Measurements from ENCODE around the gene BOD1.

BOD1 gene

DNA sequence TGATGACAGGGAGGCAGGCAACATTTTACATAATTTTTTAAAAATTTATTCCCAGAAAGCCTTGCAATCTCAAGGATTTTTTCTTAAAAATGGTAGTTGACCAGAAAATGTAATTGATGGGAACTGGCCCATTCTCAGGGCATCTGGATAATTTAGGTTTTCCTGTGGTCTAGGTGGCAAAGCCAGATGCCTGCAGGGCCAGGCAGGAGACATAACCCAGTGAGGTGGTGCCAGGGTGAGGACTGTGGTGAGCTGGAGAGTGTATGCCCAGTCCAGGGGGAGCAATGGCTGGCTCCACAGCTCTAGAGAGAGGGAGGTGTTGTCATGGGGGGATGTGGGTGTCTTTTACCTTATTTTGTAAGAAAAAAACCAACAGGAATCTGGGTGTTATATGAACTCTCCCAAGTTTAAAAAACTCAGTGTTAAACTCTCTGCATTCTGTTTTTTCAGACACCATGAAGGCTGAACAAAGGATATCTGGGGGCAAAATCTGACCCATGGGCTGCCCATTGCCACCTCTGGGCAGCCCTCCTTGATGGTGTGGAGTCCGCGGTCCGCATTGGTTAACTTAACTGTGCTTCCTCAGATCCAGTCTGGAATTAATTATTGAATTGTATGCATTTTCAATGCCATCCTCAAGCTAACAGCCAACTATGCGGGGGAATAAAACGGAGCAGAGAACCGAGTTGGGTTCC lies 43.9 kb downstream of the BOD1 start:
- Histone ChIP-seq H3K27me3 (ENCODE audit: insufficient read depth, poor library complexity, severe bottlenecking) (peaks cover 10% of the 10 kb centered on the region), H3K4me3 (replicated peaks; ENCODE audit: insufficient read depth, low read length) (no peak overlapping the region), H3K27ac (replicated peaks) (no peak overlapping the region)
- DNase-seq (ENCODE audit: low read depth in 1 of 2, low spot score in 1 of 2): no peak
- TF ChIP-seq SPI1 (IDR thresholded peaks at IDR 0.05; ENCODE audit: borderline replicate concordance, low read depth) (no peak), POLR2AphosphoS5 (IDR thresholded peaks at IDR 0.05; ENCODE audit: low read depth) (no peak), GABPA (IDR thresholded peaks at IDR 0.05; ENCODE audit: low read depth) (no peak)
- TF ChIP-seq, protein P1, sequence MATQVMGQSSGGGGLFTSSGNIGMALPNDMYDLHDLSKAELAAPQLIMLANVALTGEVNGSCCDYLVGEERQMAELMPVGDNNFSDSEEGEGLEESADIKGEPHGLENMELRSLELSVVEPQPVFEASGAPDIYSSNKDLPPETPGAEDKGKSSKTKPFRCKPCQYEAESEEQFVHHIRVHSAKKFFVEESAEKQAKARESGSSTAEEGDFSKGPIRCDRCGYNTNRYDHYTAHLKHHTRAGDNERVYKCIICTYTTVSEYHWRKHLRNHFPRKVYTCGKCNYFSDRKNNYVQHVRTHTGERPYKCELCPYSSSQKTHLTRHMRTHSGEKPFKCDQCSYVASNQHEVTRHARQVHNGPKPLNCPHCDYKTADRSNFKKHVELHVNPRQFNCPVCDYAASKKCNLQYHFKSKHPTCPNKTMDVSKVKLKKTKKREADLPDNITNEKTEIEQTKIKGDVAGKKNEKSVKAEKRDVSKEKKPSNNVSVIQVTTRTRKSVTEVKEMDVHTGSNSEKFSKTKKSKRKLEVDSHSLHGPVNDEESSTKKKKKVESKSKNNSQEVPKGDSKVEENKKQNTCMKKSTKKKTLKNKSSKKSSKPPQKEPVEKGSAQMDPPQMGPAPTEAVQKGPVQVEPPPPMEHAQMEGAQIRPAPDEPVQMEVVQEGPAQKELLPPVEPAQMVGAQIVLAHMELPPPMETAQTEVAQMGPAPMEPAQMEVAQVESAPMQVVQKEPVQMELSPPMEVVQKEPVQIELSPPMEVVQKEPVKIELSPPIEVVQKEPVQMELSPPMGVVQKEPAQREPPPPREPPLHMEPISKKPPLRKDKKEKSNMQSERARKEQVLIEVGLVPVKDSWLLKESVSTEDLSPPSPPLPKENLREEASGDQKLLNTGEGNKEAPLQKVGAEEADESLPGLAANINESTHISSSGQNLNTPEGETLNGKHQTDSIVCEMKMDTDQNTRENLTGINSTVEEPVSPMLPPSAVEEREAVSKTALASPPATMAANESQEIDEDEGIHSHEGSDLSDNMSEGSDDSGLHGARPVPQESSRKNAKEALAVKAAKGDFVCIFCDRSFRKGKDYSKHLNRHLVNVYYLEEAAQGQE (IDR thresholded peaks at IDR 0.05; ENCODE audit: insufficient replicate concordance, low read depth): no peak
- TF ChIP-seq, protein P2, sequence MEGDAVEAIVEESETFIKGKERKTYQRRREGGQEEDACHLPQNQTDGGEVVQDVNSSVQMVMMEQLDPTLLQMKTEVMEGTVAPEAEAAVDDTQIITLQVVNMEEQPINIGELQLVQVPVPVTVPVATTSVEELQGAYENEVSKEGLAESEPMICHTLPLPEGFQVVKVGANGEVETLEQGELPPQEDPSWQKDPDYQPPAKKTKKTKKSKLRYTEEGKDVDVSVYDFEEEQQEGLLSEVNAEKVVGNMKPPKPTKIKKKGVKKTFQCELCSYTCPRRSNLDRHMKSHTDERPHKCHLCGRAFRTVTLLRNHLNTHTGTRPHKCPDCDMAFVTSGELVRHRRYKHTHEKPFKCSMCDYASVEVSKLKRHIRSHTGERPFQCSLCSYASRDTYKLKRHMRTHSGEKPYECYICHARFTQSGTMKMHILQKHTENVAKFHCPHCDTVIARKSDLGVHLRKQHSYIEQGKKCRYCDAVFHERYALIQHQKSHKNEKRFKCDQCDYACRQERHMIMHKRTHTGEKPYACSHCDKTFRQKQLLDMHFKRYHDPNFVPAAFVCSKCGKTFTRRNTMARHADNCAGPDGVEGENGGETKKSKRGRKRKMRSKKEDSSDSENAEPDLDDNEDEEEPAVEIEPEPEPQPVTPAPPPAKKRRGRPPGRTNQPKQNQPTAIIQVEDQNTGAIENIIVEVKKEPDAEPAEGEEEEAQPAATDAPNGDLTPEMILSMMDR (IDR thresholded peaks at IDR 0.05; ENCODE audit: insufficient read depth, low read length): no peak

GRCh38 chr5:173570321-173571090 lies 45.9 kb downstream of the BOD1 start:
- no peak overlapping the region for H3K27ac ChIP-seq (replicated peaks)
- DNase-seq (ENCODE audit: low read depth in 1 of 2, low spot score in 1 of 2): no peak
- no peak for TF ChIP-seq POLR2AphosphoS5 (IDR thresholded peaks at IDR 0.05; ENCODE audit: low read depth)
- TF ChIP-seq, protein P2 (IDR thresholded peaks at IDR 0.05; ENCODE audit: insufficient read depth, low read length): no peak
- no peak for TF ChIP-seq SPI1 (IDR thresholded peaks at IDR 0.05; ENCODE audit: borderline replicate concordance, low read depth)
- TF ChIP-seq GABPA (IDR thresholded peaks at IDR 0.05; ENCODE audit: low read depth): no peak
- TF ChIP-seq, protein P1 (IDR thresholded peaks at IDR 0.05; ENCODE audit: insufficient replicate concordance, low read depth): no peak
- no peak overlapping the region for H3K4me3 ChIP-seq (replicated peaks; ENCODE audit: insufficient read depth, low read length)
- peaks cover 10% of the 10 kb centered on the region for H3K27me3 ChIP-seq (ENCODE audit: insufficient read depth, poor library complexity, severe bottlenecking)

GRCh38 chr5:173568703-173569102 lies 47.7 kb downstream of the BOD1 start:
- TF ChIP-seq, protein P1 (IDR thresholded peaks at IDR 0.05; ENCODE audit: insufficient replicate concordance, low read depth): no peak
- TF ChIP-seq, protein P2 (IDR thresholded peaks at IDR 0.05; ENCODE audit: insufficient read depth, low read length): no peak
- TF ChIP-seq POLR2AphosphoS5 (IDR thresholded peaks at IDR 0.05; ENCODE audit: low read depth) (no peak), GABPA (IDR thresholded peaks at IDR 0.05; ENCODE audit: low read depth) (no peak), SPI1 (IDR thresholded peaks at IDR 0.05; ENCODE audit: borderline replicate concordance, low read depth) (no peak)
- no peak overlapping the region for H3K4me3 ChIP-seq (replicated peaks; ENCODE audit: insufficient read depth, low read length)
- no peak overlapping the region for H3K27ac ChIP-seq (replicated peaks)
- H3K27me3 ChIP-seq (ENCODE audit: insufficient read depth, poor library complexity, severe bottlenecking): peaks cover 9% of the 10 kb centered on the region
- DNase-seq (ENCODE audit: low read depth in 1 of 2, low spot score in 1 of 2): no peak

Data from HL-60 (cell line).